PC-9 (cell line): ENCODE data around the gene SLC7A10.

ENCODE experiments used
- EZH2 ChIP-seq: fragments of 200-600 bp; sonication (generic); IDR thresholded peaks from 2 replicates; pipeline ENCODE4 v1.8.0; 2017; ENCODE audit warnings: antibody characterized with exemption, low read depth
- TF ChIP-seq, protein P1 (sequence below): fragments of 200-600 bp; sonication (generic); conservative IDR thresholded peaks from 2 replicates; pipeline ENCODE4 v1.6.1; 2017; ENCODE audit warnings: mixed run types, antibody characterized with exemption, mild to moderate bottlenecking, moderate library complexity

DNA sequence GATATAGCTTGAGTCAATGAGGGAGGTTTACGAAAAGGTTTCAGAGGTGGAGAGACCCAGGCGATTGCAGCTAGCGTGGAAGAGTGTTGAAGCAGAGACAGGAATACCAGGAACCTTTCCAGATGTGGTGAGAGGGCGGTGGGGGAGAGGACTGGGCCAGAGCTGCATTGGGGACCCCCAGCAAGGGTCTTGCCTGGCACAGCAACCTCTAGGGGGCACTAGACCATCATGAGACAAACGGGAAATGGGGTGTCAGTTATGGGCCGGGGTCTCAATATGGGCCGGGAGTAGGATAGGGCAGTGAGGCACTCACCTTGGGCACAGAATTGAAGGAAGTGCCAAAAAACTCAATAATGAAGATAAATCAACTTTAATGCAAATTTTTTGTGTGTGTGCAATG lies 33.6 kb downstream of the SLC7A10 start:
- TF ChIP-seq, protein P1, sequence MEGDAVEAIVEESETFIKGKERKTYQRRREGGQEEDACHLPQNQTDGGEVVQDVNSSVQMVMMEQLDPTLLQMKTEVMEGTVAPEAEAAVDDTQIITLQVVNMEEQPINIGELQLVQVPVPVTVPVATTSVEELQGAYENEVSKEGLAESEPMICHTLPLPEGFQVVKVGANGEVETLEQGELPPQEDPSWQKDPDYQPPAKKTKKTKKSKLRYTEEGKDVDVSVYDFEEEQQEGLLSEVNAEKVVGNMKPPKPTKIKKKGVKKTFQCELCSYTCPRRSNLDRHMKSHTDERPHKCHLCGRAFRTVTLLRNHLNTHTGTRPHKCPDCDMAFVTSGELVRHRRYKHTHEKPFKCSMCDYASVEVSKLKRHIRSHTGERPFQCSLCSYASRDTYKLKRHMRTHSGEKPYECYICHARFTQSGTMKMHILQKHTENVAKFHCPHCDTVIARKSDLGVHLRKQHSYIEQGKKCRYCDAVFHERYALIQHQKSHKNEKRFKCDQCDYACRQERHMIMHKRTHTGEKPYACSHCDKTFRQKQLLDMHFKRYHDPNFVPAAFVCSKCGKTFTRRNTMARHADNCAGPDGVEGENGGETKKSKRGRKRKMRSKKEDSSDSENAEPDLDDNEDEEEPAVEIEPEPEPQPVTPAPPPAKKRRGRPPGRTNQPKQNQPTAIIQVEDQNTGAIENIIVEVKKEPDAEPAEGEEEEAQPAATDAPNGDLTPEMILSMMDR = no peak
- TF ChIP-seq EZH2 = no peak
